Mesenchymal stem cell (in vitro differentiated cells and primary cell): ENCODE results near the gene MYO10.
"Not testable (repeated sequence)": the region's sequence is repeated elsewhere in the genome, so short reads cannot be mapped to it uniquely, and the experiment has no call there.

ENCODE experiments used
- DNase-seq: peaks from one replicate; pipeline ENCODE4 v3.0.0-alpha.2; 2013
- H2AFZ ChIP-seq: one replicate; pipeline ENCODE4 v1.6.1; 2013; ENCODE audit warnings: low read depth, mild to moderate bottlenecking, control low read depth, inconsistent platforms, low read length, moderate library complexity
- H2AK5ac ChIP-seq: 2 replicates; pipeline ENCODE4 v1.6.1; 2013; ENCODE audit warnings: low read length, moderate library complexity, mild to moderate bottlenecking, inconsistent platforms; ENCODE audit not compliant: severe bottlenecking
- H2BK120ac ChIP-seq: one replicate; pipeline ENCODE4 v1.6.1; 2013; ENCODE audit warnings: low read depth, mild to moderate bottlenecking, inconsistent platforms, low read length, moderate library complexity
- H2BK12ac ChIP-seq, 2 experiments: one replicate each; pipeline ENCODE4 v1.6.1; 2013; ENCODE audit warnings: inconsistent platforms in 2 of 2, low read length in 2 of 2, mild to moderate bottlenecking in 2 of 2, moderate library complexity in 2 of 2, control low read depth in 1 of 2
- H2BK15ac ChIP-seq: one replicate; pipeline ENCODE4 v1.6.1; 2013; ENCODE audit warnings: mild to moderate bottlenecking, low read depth, inconsistent platforms; ENCODE audit not compliant: poor library complexity, severe bottlenecking
- H2BK5ac ChIP-seq: 2 replicates; pipeline ENCODE4 v1.6.1; 2013; ENCODE audit warnings: low read depth, mild to moderate bottlenecking, low read length, control low read depth, inconsistent platforms; ENCODE audit not compliant: poor library complexity, severe bottlenecking
- H3K14ac ChIP-seq, 2 experiments: one replicate each; pipeline ENCODE4 v1.6.1; 2013; ENCODE audit warnings: inconsistent platforms in 2 of 2, low read length in 2 of 2, control low read depth in 1 of 2, mild to moderate bottlenecking in 1 of 2, moderate library complexity in 1 of 2
- H3K18ac ChIP-seq, 2 experiments: one replicate each; pipeline ENCODE4 v1.6.1; 2013; ENCODE audit warnings: inconsistent platforms in 2 of 2, low read length in 2 of 2, control low read depth in 1 of 2, low read depth in 1 of 2, mild to moderate bottlenecking in 1 of 2
- H3K23ac ChIP-seq, 2 experiments: one replicate each; pipeline ENCODE4 v1.6.1; 2013; ENCODE audit warnings: inconsistent platforms in 2 of 2, low read length in 2 of 2, mild to moderate bottlenecking in 2 of 2, moderate library complexity in 2 of 2, control low read depth in 1 of 2
- H3K27ac ChIP-seq: 2 replicates; pipeline ENCODE4 v1.5.1; 2013; ENCODE audit warnings: mild to moderate bottlenecking, moderate library complexity, low read length, control low read depth, inconsistent platforms; ENCODE audit not compliant: poor library complexity, severe bottlenecking
- H3K27me3 ChIP-seq, 2 experiments: 2 replicates each; pipeline versions ENCODE4 v1.6.1 to v1.7.0; 2013; ENCODE audit warnings: low read length in 2 of 2, mild to moderate bottlenecking in 2 of 2, moderate library complexity in 2 of 2, control low read depth in 1 of 2, inconsistent platforms in 1 of 2; ENCODE audit not compliant: control insufficient read depth in 1 of 2, insufficient read depth in 1 of 2
- H3K36me3 ChIP-seq, 2 experiments: 2 replicates each; pipeline versions ENCODE4 v1.6.1 to v1.7.0; 2013; ENCODE audit warnings: low read length in 2 of 2, control low read depth in 1 of 2, inconsistent platforms in 1 of 2, low read depth in 1 of 2, mild to moderate bottlenecking in 1 of 2; ENCODE audit not compliant: insufficient read depth in 2 of 2, control insufficient read depth in 1 of 2
- H3K4ac ChIP-seq, 2 experiments: one replicate each; pipeline ENCODE4 v1.6.1; 2013; ENCODE audit warnings: inconsistent platforms in 2 of 2, low read length in 2 of 2, mild to moderate bottlenecking in 2 of 2, moderate library complexity in 2 of 2, control low read depth in 1 of 2, low read depth in 1 of 2
- H3K4me1 ChIP-seq: 2 replicates; pipeline ENCODE4 v1.6.1; 2013; ENCODE audit warnings: low read depth, low read length, control low read depth; ENCODE audit not compliant: control insufficient read depth, insufficient read depth
- H3K4me2 ChIP-seq: 2 replicates; pipeline ENCODE4 v1.6.1; 2013; ENCODE audit warnings: low read length, mild to moderate bottlenecking, inconsistent platforms; ENCODE audit not compliant: poor library complexity, severe bottlenecking
- H3K4me3 ChIP-seq, 2 experiments: 2 replicates each; pipeline versions ENCODE4 v1.5.1 to v1.7.0; 2013; ENCODE audit warnings: low read length in 2 of 2, mild to moderate bottlenecking in 2 of 2, control low read depth in 1 of 2, low read depth in 1 of 2; ENCODE audit not compliant: insufficient read depth in 1 of 2
- H3K79me1 ChIP-seq: replicated peaks from 2 replicates; pipeline ENCODE4 v1.6.1; 2013; ENCODE audit warnings: mild to moderate bottlenecking, control low read depth, low read length, inconsistent platforms; ENCODE audit not compliant: poor library complexity, severe bottlenecking
- H3K9ac ChIP-seq: 2 replicates; pipeline ENCODE4 v1.7.0; 2013; ENCODE audit warnings: mild to moderate bottlenecking, low read length, moderate library complexity
- H3K9me3 ChIP-seq: 2 replicates; pipeline ENCODE4 v1.7.0; 2013; ENCODE audit warnings: mild to moderate bottlenecking, low read length; ENCODE audit not compliant: control insufficient read depth
- H4K8ac ChIP-seq: one replicate; pipeline ENCODE4 v1.6.1; 2013; ENCODE audit warnings: inconsistent platforms, mild to moderate bottlenecking, low read length, moderate library complexity
- H4K91ac ChIP-seq: one replicate; pipeline ENCODE4 v1.6.1; 2013; ENCODE audit warnings: mild to moderate bottlenecking, low read length, inconsistent platforms
- WGBS: methylation state at CpG from one replicate; pipeline ENCODE4 v1.1.7; 2013; ENCODE audit warnings: mixed read lengths; 5-methylcytosine and 5-hydroxymethylcytosine counted together

Gene MYO10

DNA sequence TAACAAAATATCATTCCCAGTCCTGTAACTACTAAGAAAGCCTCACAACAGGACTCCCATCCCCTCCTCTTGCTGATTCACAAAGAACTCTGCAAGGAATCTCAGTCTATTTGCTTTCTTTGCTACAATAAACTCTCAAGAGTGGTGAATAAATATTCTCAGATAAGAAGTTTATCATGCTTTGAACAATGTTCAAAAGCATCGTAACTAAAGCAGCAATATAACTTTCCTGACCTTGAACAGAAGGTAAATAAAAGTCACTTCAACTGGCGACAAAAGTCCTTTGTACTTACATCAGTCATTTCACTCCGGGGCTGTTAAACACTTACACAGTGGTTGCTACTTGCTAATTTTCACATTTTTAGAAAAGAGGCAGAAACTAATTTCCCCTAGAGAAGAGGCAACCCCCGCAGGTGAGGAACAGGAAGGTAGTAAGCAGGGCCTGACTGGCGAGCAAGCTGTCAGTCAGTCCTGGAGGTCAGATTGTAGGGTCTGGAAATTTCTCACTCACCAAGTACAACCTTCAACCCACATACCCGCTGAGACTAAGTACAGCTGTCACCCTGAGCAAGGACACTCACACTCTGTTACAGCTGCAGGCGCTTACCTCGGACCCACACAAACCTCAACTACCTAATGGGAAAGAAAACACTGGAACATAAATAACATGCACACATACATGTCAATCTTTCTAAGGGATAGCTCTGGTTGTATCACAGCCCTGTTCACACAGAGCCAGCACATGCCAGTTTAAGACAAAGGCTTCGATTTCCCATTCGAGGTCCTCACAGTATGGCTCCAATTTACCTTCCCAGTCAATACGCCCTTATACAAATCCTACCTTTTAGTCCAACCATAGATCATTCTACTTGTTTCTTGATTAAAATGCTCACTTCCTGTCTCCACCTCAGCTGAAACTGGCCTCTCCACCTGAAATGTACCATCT lies 214.7 kb downstream of the MYO10 start:
- H2AK5ac ChIP-seq: no peak overlapping the region
- H3K27me3 ChIP-seq: no peaks in the 10 kb centered on the region
- H3K4me1 ChIP-seq: no peaks in the 10 kb centered on the region
- no peak overlapping the region for H3K14ac ChIP-seq
- H4K91ac ChIP-seq: no peak overlapping the region
- DNase-seq: no peak
- H3K4me2 ChIP-seq: no peak overlapping the region
- no peak overlapping the region for H4K8ac ChIP-seq
- no peaks in the 10 kb centered on the region for H3K36me3 ChIP-seq
- no peak overlapping the region for H2BK5ac ChIP-seq
- H3K27ac ChIP-seq: no peak overlapping the region
- peaks cover 9% of the 10 kb centered on the region for H3K79me1 ChIP-seq
- H3K4ac ChIP-seq: no peak overlapping the region
- no peaks in the 10 kb centered on the region for H3K9me3 ChIP-seq
- no peak overlapping the region for H3K23ac ChIP-seq
- 77% methylated on average over 11 of the region's 11 CpGs for WGBS
- no peak overlapping the region for H2BK120ac ChIP-seq
- no peak overlapping the region for H2AFZ ChIP-seq
- no peak overlapping the region for H3K9ac ChIP-seq
- no peak overlapping the region for H3K4me3 ChIP-seq
- no peak overlapping the region for H3K18ac ChIP-seq
- no peak overlapping the region for H2BK15ac ChIP-seq
- no peak overlapping the region for H2BK12ac ChIP-seq

DNA sequence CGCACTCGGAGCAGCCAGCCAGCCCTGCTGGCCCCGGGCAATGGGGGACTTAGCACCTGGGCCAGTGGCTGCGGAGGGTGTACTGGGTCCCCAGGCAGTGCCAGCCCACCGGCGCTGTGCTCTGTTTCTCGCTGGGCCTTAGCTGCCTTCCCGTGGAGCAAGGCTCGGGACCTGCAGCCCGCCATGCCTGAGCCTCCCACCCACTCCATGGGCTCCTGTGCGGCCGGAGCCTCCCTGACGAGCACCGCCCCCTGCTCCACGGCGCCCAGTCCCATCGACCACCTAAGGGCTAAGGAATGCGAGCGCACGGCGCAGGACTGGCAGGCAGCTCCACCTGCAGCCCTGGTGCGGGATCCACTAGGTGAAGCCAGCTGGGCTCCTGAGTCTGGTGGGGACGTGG lies 218.1 kb downstream of the MYO10 start:
- not testable (repeated sequence) for H2BK5ac ChIP-seq, H3K4me1 ChIP-seq, H3K27me3 ChIP-seq, H3K18ac ChIP-seq, H2BK120ac ChIP-seq, DNase-seq, H3K9ac ChIP-seq, H3K4me3 ChIP-seq, H2BK15ac ChIP-seq, H2AK5ac ChIP-seq, H3K23ac ChIP-seq, H3K9me3 ChIP-seq, H3K36me3 ChIP-seq, H3K4ac ChIP-seq, H3K4me2 ChIP-seq, H4K8ac ChIP-seq, H3K27ac ChIP-seq, H4K91ac ChIP-seq, H2BK12ac ChIP-seq, H2AFZ ChIP-seq, H3K14ac ChIP-seq
- 91% methylated on average over 21 of the region's 23 CpGs for WGBS
- H3K79me1 ChIP-seq: peaks cover 11% of the 10 kb centered on the region

DNA sequence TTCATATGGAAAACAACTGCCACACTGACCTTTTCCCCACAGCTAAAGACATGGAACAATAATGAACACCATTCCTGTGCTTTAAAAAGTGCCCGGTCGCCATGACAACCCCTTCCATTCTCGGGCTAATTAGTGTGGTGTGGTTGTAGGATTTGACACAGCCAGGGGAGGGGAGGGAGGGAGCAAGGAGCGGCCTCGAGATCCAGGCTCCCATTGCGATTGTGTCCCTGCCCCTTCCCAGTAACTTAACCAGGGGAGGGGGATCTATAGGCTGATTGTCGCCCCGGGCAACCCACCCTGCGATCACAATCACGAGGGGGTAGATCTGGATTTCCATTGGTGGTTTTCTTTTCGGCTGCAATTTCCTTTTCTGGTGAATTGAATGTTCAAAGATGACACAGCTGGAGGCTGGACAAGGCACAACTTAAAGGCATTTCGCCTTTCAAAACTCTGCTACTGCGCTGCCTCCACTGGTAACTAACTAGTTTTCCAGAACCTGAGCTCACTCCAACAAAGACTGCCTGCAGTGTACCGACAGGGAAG lies 222.6 kb downstream of the MYO10 start:
- peak overlapping the region; percentile 44 to 60 for H3K4me3 ChIP-seq
- H4K91ac ChIP-seq: no peak overlapping the region
- H3K79me1 ChIP-seq: peaks cover 13% of the 10 kb centered on the region
- H4K8ac ChIP-seq: no peak overlapping the region
- peaks cover 16 to 19% of the 10 kb centered on the region in 2 experiments for H3K36me3 ChIP-seq
- H3K4ac ChIP-seq: no peak overlapping the region
- no peak overlapping the region for H2BK15ac ChIP-seq
- DNase-seq: peak; percentile 35
- no peaks in the 10 kb centered on the region for H3K9me3 ChIP-seq
- no peak overlapping the region for H2BK5ac ChIP-seq
- H2AFZ ChIP-seq: no peak overlapping the region
- no peak overlapping the region for H3K27ac ChIP-seq
- H2BK120ac ChIP-seq: no peak overlapping the region
- peak overlapping the region; percentile 59 for H3K4me2 ChIP-seq
- peak overlapping the region; percentile 61 for H3K9ac ChIP-seq
- H3K4me1 ChIP-seq: peaks cover 3% of the 10 kb centered on the region
- 49% methylated on average over 13 of the region's 14 CpGs for WGBS
- no peak overlapping the region for H2BK12ac ChIP-seq
- peak overlapping the region in 1 of 2 experiments; percentile 37 for H3K18ac ChIP-seq
- H3K23ac ChIP-seq: no peak overlapping the region
- no peaks in the 10 kb centered on the region for H3K27me3 ChIP-seq
- H3K14ac ChIP-seq: no peak overlapping the region
- no peak overlapping the region for H2AK5ac ChIP-seq

DNA sequence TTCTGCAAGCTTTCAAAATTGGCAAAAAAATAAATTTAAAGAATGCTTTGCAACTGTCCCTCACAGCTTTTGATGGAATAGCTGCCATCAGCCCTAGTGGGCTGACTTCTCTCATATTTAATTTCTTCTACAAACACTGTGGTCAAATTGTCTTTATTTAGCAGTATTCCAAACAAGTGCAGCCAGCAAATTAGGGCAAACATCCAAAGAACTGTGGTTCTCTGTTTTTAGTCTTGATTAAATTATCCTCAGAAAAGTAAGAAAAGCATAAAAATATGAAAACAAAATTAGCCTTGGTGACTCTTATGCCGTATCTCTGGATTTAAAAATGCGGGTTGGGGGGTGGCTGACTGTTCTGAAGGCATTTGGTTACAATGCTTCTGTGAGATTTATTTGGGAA lies 223.5 kb downstream of the MYO10 start:
- Histone ChIP-seq H4K91ac (no peak overlapping the region), H2BK120ac (no peak overlapping the region), H3K14ac (no peak overlapping the region), H3K27ac (no peak overlapping the region), H3K9ac (peak overlapping the region; percentile 61), H3K4me2 (no peak overlapping the region), H3K27me3 (no peaks in the 10 kb centered on the region), H4K8ac (no peak overlapping the region), H3K36me3 (peaks cover 17 to 20% of the 10 kb centered on the region in 2 experiments), H3K4me1 (peaks cover 3% of the 10 kb centered on the region), H2BK5ac (no peak overlapping the region), H2BK12ac (no peak overlapping the region), H3K4ac (no peak overlapping the region), H3K4me3 (no peak overlapping the region), H3K23ac (no peak overlapping the region), H2AK5ac (no peak overlapping the region), H2AFZ (no peak overlapping the region), H3K79me1 (peaks cover 12% of the 10 kb centered on the region), H2BK15ac (no peak overlapping the region), H3K18ac (no peak overlapping the region), H3K9me3 (no peaks in the 10 kb centered on the region)
- WGBS: 76% methylated on average over 2 of the region's 2 CpGs
- DNase-seq: no peak
